Osteoblast (primary cell): ENCODE measurements around the gene GRAMD4. TPM values are rescaled to one million over a fixed set of nuclear protein-coding genes. Genes with fewer than 3 reads are reported as not detected.

ENCODE experiments used
- DNase-seq: peaks from one replicate; pipeline ENCODE4 v3.0.0; 2011; ENCODE audit warnings: low spot score, mixed read lengths; ENCODE audit not compliant: insufficient read length; ENCODE audit errors: missing footprints
- H2AFZ ChIP-seq: 2 replicates; pipeline ENCODE4 v1.6.0; 2011; ENCODE audit warnings: mild to moderate bottlenecking, low read length
- H3K27ac ChIP-seq: 2 replicates; pipeline ENCODE4 v1.5.1; 2011; ENCODE audit warnings: mild to moderate bottlenecking, low read depth, low read length, moderate library complexity
- H3K27me3 ChIP-seq: 2 replicates; pipeline ENCODE4 v1.6.0; 2012; ENCODE audit warnings: mild to moderate bottlenecking, control low read depth, inconsistent platforms, low read length, moderate library complexity; ENCODE audit not compliant: insufficient read depth
- H3K36me3 ChIP-seq: 2 replicates; pipeline ENCODE4 v1.5.1; 2011; ENCODE audit warnings: mild to moderate bottlenecking, low read length, control low read depth, moderate library complexity; ENCODE audit not compliant: insufficient read depth
- H3K4me1 ChIP-seq: 2 replicates; pipeline ENCODE4 v1.5.1; 2011; ENCODE audit warnings: mild to moderate bottlenecking, low read length, control low read depth, moderate library complexity; ENCODE audit not compliant: insufficient read depth
- H3K4me2 ChIP-seq: 2 replicates; pipeline ENCODE4 v1.6.0; 2011; ENCODE audit warnings: mild to moderate bottlenecking, low read length; ENCODE audit not compliant: insufficient read depth
- H3K4me3 ChIP-seq: fragments of 200-600 bp; sonication (generic); 3 replicates; pipeline ENCODE4 v1.5.1; 2012; ENCODE audit warnings: mild to moderate bottlenecking, low read length, inconsistent platforms; ENCODE audit not compliant: insufficient read depth
- H3K79me2 ChIP-seq: 2 replicates; pipeline ENCODE4 v1.6.0; 2012; ENCODE audit warnings: mild to moderate bottlenecking, low read length, control low read depth, inconsistent platforms; ENCODE audit not compliant: insufficient read depth
- H3K9me3 ChIP-seq: 2 replicates; pipeline ENCODE4 v1.5.1; 2011; ENCODE audit warnings: low read depth, low read length, control low read depth
- H4K20me1 ChIP-seq: 2 replicates; pipeline ENCODE4 v1.6.0; 2012; ENCODE audit warnings: mild to moderate bottlenecking, low read length, control low read depth; ENCODE audit not compliant: insufficient read depth
- CTCF ChIP-seq: IDR thresholded peaks from 2 replicates; pipeline ENCODE4 v1.5.1; 2011; ENCODE audit warnings: mild to moderate bottlenecking, low read depth, low read length, moderate library complexity; ENCODE audit errors: extremely low read depth
- total RNA-seq: library from RNA; depleted of rRNA; stranded (reverse); fragments of >200 nt; gene quantifications from 2 replicates; pipeline ENCODE4 v1.2.3, GENCODE V29; 2012

GRAMD4 gene
- total RNA-seq, 1 donor: 17.0 TPM

- Histone ChIP-seq H3K79me2 (peaks cover 60% of the 10 kb centered on the region), H3K27ac (no peak overlapping the region), H3K4me3 (no peak overlapping the region), H3K4me2 (no peak overlapping the region), H3K36me3 (peaks cover 18% of the 10 kb centered on the region), H3K4me1 (no peaks in the 10 kb centered on the region), H4K20me1 (peaks cover 37% of the 10 kb centered on the region), H3K9me3 (no peaks in the 10 kb centered on the region), H2AFZ (no peak overlapping the region), H3K27me3 (no peaks in the 10 kb centered on the region)
- peak; percentile 21 for DNase-seq
- TF ChIP-seq CTCF: no peak
These were observed 103.7 kb downstream of the GRAMD4 start for GRCh38 chr22:46723882-46724281.

GRCh38 chr22:46725096-46725495, 104.9 kb downstream of the GRAMD4 start:
- Histone ChIP-seq H4K20me1 (peaks cover 37% of the 10 kb centered on the region), H2AFZ (no peak overlapping the region)

GRCh38 chr22:46726066-46726985, 106.1 kb downstream of the GRAMD4 start:
- H3K27me3 ChIP-seq: no peaks in the 10 kb centered on the region
- H3K9me3 ChIP-seq: no peaks in the 10 kb centered on the region
- peaks cover 9% of the 10 kb centered on the region for H3K36me3 ChIP-seq
- H3K4me2 ChIP-seq: no peak overlapping the region
- H3K4me1 ChIP-seq: no peaks in the 10 kb centered on the region
- no peak overlapping the region for H3K4me3 ChIP-seq
- peak; percentile 66 for DNase-seq
- peaks cover 44% of the 10 kb centered on the region for H4K20me1 ChIP-seq
- peaks cover 78% of the 10 kb centered on the region for H3K79me2 ChIP-seq
- no peak overlapping the region for H3K27ac ChIP-seq
- TF ChIP-seq CTCF: no peak
- no peak overlapping the region for H2AFZ ChIP-seq

More at GRCh38 chr22:46725096-46725495, 104.9 kb downstream of the GRAMD4 start:
- Histone ChIP-seq H3K4me2 (no peak overlapping the region), H3K36me3 (peaks cover 12% of the 10 kb centered on the region), H3K27me3 (no peaks in the 10 kb centered on the region), H3K79me2 (peaks cover 68% of the 10 kb centered on the region), H3K4me3 (no peak overlapping the region), H3K27ac (no peak overlapping the region), H3K9me3 (no peaks in the 10 kb centered on the region), H3K4me1 (no peaks in the 10 kb centered on the region)
- TF ChIP-seq CTCF: no peak
- no peak for DNase-seq

GRCh38 chr22:46726986-46727317, 106.8 kb downstream of the GRAMD4 start:
- Histone ChIP-seq H3K4me3 (no peak overlapping the region), H2AFZ (no peak overlapping the region), H3K36me3 (peaks cover 11% of the 10 kb centered on the region), H3K9me3 (no peaks in the 10 kb centered on the region), H3K4me2 (no peak overlapping the region), H3K4me1 (no peaks in the 10 kb centered on the region), H3K79me2 (peaks cover 79% of the 10 kb centered on the region), H4K20me1 (peaks cover 45% of the 10 kb centered on the region), H3K27ac (no peak overlapping the region), H3K27me3 (no peaks in the 10 kb centered on the region)
- peak; percentile 42 for DNase-seq
- no peak for TF ChIP-seq CTCF
